HG03095 (cell line): Measurements from ENCODE around the gene GREB1.

ENCODE experiments used
- ATAC-seq: cut with Tn5 transposase; IDR thresholded peaks from one replicate; pipeline ENCODE4 v1.9.1; 2021; ENCODE audit warnings: moderate library complexity; ENCODE audit not compliant: unreplicated experiment

The GREB1 gene

GRCh38 chr2:11537951-11538350 is 4.1 kb downstream of the GREB1 start:
- ATAC-seq, result no peak

- ATAC-seq, result no peak
Measured at GRCh38 chr2:11539317-11540147, 5.7 kb downstream of the GREB1 start.

- ATAC-seq, result no peak
Measured at GRCh38 chr2:11540148-11540995, 6.5 kb downstream of the GREB1 start.

GRCh38 chr2:11540996-11541692 is 7.3 kb downstream of the GREB1 start:
- no peak for ATAC-seq

- ATAC-seq, result no peak
Measured at GRCh38 chr2:11541693-11542274, 7.9 kb downstream of the GREB1 start.

- ATAC-seq, result no peak
Measured at GRCh38 chr2:11542275-11542819, 8.5 kb downstream of the GREB1 start.

GRCh38 chr2:11543337-11544216 is 9.7 kb downstream of the GREB1 start:
- no peak for ATAC-seq

GRCh38 chr2:11546072-11546471 is 12.2 kb downstream of the GREB1 start:
- ATAC-seq, result no peak

GRCh38 chr2:11547912-11548497 is 14.2 kb downstream of the GREB1 start:
- ATAC-seq, result no peak

- no peak for ATAC-seq
Measured at GRCh38 chr2:11550302-11550701, 16.5 kb downstream of the GREB1 start.

- no peak for ATAC-seq
Measured at GRCh38 chr2:11550901-11551568, 17.2 kb downstream of the GREB1 start.

GRCh38 chr2:11551569-11552259 is 17.9 kb downstream of the GREB1 start:
- no peak for ATAC-seq

GRCh38 chr2:11552260-11552638 is 18.4 kb downstream of the GREB1 start:
- no peak for ATAC-seq

GRCh38 chr2:11553661-11554398 is 20.0 kb downstream of the GREB1 start:
- no peak for ATAC-seq

GRCh38 chr2:11554399-11554716 is 20.5 kb downstream of the GREB1 start:
- ATAC-seq, result no peak

GRCh38 chr2:11556101-11556806 is 22.4 kb downstream of the GREB1 start:
- ATAC-seq, result no peak

- ATAC-seq, result no peak
Measured at GRCh38 chr2:11558214-11558886, 24.5 kb downstream of the GREB1 start.
